ENCODE data around the gene MAGEB3.
A peak's percentile ranks its signal among the peaks of the same experiment; 100 is the strongest.

MAGEB3 gene

GRCh38 chrX:30262763-30263162 is 32.3 kb downstream of the MAGEB3 start:
- no peak for DNase-seq (ENCODE audit: low read depth)
- H3K4me3 ChIP-seq (ENCODE audit: control insufficient read depth, low read depth, low read length), result no peak overlapping the region
- TF ChIP-seq, protein P1, sequence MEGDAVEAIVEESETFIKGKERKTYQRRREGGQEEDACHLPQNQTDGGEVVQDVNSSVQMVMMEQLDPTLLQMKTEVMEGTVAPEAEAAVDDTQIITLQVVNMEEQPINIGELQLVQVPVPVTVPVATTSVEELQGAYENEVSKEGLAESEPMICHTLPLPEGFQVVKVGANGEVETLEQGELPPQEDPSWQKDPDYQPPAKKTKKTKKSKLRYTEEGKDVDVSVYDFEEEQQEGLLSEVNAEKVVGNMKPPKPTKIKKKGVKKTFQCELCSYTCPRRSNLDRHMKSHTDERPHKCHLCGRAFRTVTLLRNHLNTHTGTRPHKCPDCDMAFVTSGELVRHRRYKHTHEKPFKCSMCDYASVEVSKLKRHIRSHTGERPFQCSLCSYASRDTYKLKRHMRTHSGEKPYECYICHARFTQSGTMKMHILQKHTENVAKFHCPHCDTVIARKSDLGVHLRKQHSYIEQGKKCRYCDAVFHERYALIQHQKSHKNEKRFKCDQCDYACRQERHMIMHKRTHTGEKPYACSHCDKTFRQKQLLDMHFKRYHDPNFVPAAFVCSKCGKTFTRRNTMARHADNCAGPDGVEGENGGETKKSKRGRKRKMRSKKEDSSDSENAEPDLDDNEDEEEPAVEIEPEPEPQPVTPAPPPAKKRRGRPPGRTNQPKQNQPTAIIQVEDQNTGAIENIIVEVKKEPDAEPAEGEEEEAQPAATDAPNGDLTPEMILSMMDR (IDR thresholded peaks at IDR 0.05; ENCODE audit: control insufficient read depth, insufficient read depth, low read depth, low read length, missing control alignments), result no peak

DNA sequence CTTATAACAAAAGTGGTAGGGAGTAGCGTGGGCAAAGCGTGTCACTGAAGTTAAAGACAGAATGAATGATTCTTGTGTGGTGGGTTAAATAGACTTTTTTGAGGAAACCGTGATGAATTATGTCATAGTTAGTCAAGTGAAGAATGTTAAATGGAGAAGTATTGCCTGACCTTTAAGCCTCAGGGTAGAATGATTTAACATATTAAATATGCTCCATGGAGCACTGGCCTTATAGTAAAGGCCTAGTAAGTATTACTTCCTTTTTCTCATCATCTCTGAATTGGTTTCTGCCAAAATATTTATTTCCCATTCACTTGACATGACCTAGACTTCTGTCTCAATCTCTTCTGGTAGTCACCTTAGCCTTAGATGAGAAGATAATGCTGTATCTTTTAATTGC is 40.2 kb downstream of the MAGEB3 start:
- DNase-seq (ENCODE audit: low read depth), result no peak
- TF ChIP-seq, protein P1 (IDR thresholded peaks at IDR 0.05; ENCODE audit: control insufficient read depth, insufficient read depth, low read depth, low read length, missing control alignments), result no peak
- H3K4me3 ChIP-seq (ENCODE audit: control insufficient read depth, low read depth, low read length), result no peak overlapping the region

GRCh38 chrX:30275498-30275897 is 45.0 kb downstream of the MAGEB3 start:
- H3K4me3 ChIP-seq (ENCODE audit: control insufficient read depth, low read depth, low read length), result no peak overlapping the region
- TF ChIP-seq, protein P1 (IDR thresholded peaks at IDR 0.05; ENCODE audit: control insufficient read depth, insufficient read depth, low read depth, low read length, missing control alignments), result peak; percentile 21
- no peak for DNase-seq (ENCODE audit: low read depth)

DNA sequence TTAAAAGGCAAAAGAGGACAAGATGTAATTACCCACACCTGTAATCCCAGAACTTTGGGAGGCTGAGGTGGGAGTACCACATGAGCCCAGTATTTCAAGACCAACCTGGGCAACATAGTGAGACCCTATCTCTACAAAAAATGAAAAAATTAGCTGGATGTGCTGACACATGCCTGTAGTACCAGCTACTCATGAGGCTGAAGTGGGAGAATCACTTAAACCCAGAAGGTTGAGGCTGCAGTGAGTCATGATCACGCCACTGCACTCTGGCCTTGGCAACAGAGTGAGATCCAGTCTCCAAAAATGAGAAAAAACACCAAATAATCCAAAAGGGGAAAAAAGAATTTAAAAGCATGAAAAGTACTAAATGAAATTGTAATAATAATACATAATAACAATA is 47.9 kb downstream of the MAGEB3 start:
- no peak overlapping the region for H3K4me3 ChIP-seq (ENCODE audit: control insufficient read depth, low read depth, low read length)
- TF ChIP-seq, protein P1 (IDR thresholded peaks at IDR 0.05; ENCODE audit: control insufficient read depth, insufficient read depth, low read depth, low read length, missing control alignments), result no peak
- DNase-seq (ENCODE audit: low read depth), result no peak

DNA sequence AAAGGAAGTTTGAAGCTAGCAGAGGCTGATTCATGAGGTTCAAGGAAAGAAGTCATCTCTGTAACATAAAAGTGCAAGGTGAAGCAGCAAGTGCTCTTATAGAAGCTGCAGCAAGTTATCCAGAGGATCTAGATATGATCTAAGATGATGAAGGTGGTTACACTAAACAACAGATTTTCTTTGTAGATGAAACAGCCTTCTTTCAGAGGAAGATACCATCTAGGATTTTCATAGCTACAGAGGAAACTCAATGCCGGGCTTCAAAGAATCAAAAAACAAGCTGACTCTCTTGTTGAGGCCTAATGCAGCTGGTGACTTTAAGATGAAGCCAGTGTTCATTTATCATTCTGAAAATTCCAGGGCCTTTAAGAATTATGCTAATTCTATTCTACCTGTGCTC is 50.0 kb downstream of the MAGEB3 start:
- TF ChIP-seq, protein P1 (IDR thresholded peaks at IDR 0.05; ENCODE audit: control insufficient read depth, insufficient read depth, low read depth, low read length, missing control alignments), result no peak
- no peak overlapping the region for H3K4me3 ChIP-seq (ENCODE audit: control insufficient read depth, low read depth, low read length)
- DNase-seq (ENCODE audit: low read depth), result no peak

- TF ChIP-seq, protein P1 (IDR thresholded peaks at IDR 0.05; ENCODE audit: control insufficient read depth, insufficient read depth, low read depth, low read length, missing control alignments), result no peak
- no peak overlapping the region for H3K4me3 ChIP-seq (ENCODE audit: control insufficient read depth, low read depth, low read length)
- no peak for DNase-seq (ENCODE audit: low read depth)
Measured at GRCh38 chrX:30282527-30282926, 52.1 kb downstream of the MAGEB3 start.

Data from AG09309 (cell line).